ENCODE measurements around the gene GH2.
"Not testable (repeated sequence)": the region's sequence is repeated elsewhere in the genome, so short reads cannot be mapped to it uniquely, and the experiment has no call there.

Gene GH2

DNA sequence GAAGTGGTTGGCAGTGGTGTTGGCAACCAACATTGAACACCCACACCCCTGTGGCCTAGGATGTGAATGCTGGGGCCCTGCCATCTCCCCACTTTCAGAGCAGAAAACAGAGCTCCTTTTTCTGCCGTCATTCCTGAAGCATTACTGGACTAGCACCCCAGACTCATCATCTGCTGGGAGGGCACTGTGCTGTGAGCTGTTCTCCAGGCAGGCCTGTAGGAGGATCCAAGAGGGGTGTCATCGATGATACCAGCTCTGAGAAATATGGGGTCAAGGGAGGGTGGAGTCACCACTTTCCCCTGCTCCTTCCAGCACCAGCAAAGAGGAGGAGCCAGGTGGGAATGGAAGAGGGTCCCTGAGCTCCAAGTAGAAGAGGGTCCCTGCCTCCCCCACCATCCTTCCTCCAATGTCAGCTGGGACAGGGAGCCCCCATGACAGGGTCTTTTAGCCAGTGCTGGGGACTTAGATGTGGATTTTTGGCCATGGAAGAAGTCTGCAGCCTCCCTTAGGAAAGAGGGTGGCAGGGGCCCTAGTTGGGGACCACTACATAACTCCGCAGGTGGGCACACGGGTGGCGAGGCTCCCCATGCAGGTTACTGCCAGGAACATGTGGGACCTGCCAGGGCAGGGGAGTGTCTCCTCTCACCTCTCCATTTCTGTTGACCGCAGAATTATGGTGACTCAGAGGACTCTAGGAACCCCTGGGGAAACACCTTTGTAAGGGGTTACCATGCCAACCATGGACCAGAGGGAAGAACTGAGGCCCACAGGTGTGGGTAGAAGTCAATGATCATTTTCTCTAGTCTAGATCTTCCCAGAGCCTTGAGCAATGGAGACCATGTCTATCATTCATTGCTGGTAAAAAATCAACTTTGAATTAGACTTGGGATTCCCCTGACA is 17.4 kb upstream of the GH2 start:
- not testable (repeated sequence) for H3K9ac ChIP-seq (ENCODE audit: low read depth, low read length, poor library complexity); H4K91ac ChIP-seq (ENCODE audit: low read depth, low read length, poor library complexity); H3K9me3 ChIP-seq (replicated peaks in 1 of 2; ENCODE audit: control insufficient read depth in 2 of 2, insufficient read depth in 1 of 2, low read depth in 1 of 2, low read length in 2 of 2); H3K14ac ChIP-seq (ENCODE audit: low read length); H3K23ac ChIP-seq (ENCODE audit: low read depth, low read length, poor library complexity); H3K79me1 ChIP-seq (ENCODE audit: low read depth, low read length); H2BK15ac ChIP-seq (ENCODE audit: low read length); H2AK5ac ChIP-seq (ENCODE audit: low read depth, low read length); H3K27me3 ChIP-seq (ENCODE audit: control insufficient read depth in 3 of 3, insufficient read depth in 3 of 3, low read depth in 1 of 3, low read length in 3 of 3); H3K18ac ChIP-seq (ENCODE audit: low read length); H2BK120ac ChIP-seq (ENCODE audit: low read depth, low read length); H3K4ac ChIP-seq (ENCODE audit: low read length); H2BK12ac ChIP-seq (ENCODE audit: low read length); H3K36me3 ChIP-seq (replicated peaks in 1 of 2; ENCODE audit: control insufficient read depth in 2 of 2, insufficient read depth in 2 of 2, low read length in 2 of 2); H2BK5ac ChIP-seq (ENCODE audit: low read length); H4K8ac ChIP-seq (ENCODE audit: low read depth, low read length); H3K4me1 ChIP-seq (ENCODE audit: control insufficient read depth in 2 of 2, insufficient read depth in 1 of 2, low read depth in 1 of 2, low read length in 2 of 2); DNase-seq (ENCODE audit: low spot score); H3K27ac ChIP-seq (replicated peaks; ENCODE audit: low read length); H3K4me3 ChIP-seq (ENCODE audit: low read length in 2 of 2); H3K4me2 ChIP-seq (ENCODE audit: insufficient read depth, low read length, poor library complexity, severe bottlenecking); H2AFZ ChIP-seq (ENCODE audit: low read length)
- no CpG with 5 or more reads among the region's 6 CpGs for WGBS, 2 donors (ENCODE audit: extremely low coverage in 2 of 2, insufficient read length in 2 of 2, insufficient replicate concordance in 1 of 2)

DNA sequence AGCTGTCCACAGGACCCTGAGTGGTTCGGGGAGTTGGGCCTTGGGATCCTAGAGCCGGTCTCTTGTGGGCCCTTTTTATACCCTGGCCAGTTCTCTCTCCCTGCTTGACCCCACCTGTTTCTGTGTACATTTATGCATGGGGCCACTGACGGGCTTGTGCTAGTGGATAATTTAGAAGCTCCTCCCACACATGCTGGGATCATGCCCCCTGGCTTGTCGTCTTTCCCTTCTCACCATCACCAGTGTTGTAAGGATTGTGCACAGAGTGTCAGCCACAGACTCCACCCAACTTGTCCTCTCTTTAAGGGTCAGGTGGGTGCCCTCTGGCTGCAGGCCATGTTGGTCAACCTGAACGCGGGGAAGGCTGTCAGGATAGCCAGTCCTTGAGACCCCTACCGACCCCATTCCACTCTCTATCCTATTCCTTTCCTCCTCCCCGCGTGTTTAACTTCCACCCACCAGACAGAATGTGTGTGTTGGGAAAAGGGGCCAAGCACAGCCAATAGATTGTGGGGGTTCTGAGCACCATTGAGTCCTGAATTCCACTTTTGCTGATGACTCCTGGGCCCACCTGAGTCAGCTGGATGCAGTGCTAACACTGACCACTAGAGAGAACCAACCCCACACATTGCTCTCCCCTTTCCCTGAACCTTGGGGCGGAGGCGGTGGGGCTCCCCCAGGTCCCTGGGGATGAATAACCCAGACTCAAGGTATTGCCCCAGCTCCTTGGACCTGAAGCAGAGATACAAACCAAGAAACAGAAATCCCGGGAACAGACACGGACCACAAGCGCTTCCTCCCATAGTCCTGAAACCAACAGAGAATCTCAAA is 15.0 kb upstream of the GH2 start, which contains the start of gene CSH1:
CSH1 (minus strand) TSS at position 51 of the 831 bp plus-strand sequence. CDS start 63 bp downstream, outside the sequence.
- not testable (repeated sequence) for H3K27ac ChIP-seq (replicated peaks; ENCODE audit: low read length); H2BK5ac ChIP-seq (ENCODE audit: low read length); H3K23ac ChIP-seq (ENCODE audit: low read depth, low read length, poor library complexity); H3K4me2 ChIP-seq (ENCODE audit: insufficient read depth, low read length, poor library complexity, severe bottlenecking); H3K9ac ChIP-seq (ENCODE audit: low read depth, low read length, poor library complexity); H3K9me3 ChIP-seq (replicated peaks in 1 of 2; ENCODE audit: control insufficient read depth in 2 of 2, insufficient read depth in 1 of 2, low read depth in 1 of 2, low read length in 2 of 2); H3K36me3 ChIP-seq (replicated peaks in 1 of 2; ENCODE audit: control insufficient read depth in 2 of 2, insufficient read depth in 2 of 2, low read length in 2 of 2); H3K4ac ChIP-seq (ENCODE audit: low read length); DNase-seq (ENCODE audit: low spot score); H3K4me3 ChIP-seq (ENCODE audit: low read length in 2 of 2); H2BK15ac ChIP-seq (ENCODE audit: low read length); H2AK5ac ChIP-seq (ENCODE audit: low read depth, low read length); H3K79me1 ChIP-seq (ENCODE audit: low read depth, low read length); H3K14ac ChIP-seq (ENCODE audit: low read length); H3K4me1 ChIP-seq (ENCODE audit: control insufficient read depth in 2 of 2, insufficient read depth in 1 of 2, low read depth in 1 of 2, low read length in 2 of 2); H3K27me3 ChIP-seq (ENCODE audit: control insufficient read depth in 3 of 3, insufficient read depth in 3 of 3, low read depth in 1 of 3, low read length in 3 of 3); H2BK120ac ChIP-seq (ENCODE audit: low read depth, low read length); H3K18ac ChIP-seq (ENCODE audit: low read length); H4K8ac ChIP-seq (ENCODE audit: low read depth, low read length); H2BK12ac ChIP-seq (ENCODE audit: low read length); H2AFZ ChIP-seq (ENCODE audit: low read length); H4K91ac ChIP-seq (ENCODE audit: low read depth, low read length, poor library complexity)
- no CpG with 5 or more reads among the region's 14 CpGs for WGBS, 2 donors (ENCODE audit: extremely low coverage in 2 of 2, insufficient read length in 2 of 2, insufficient replicate concordance in 1 of 2)

DNA sequence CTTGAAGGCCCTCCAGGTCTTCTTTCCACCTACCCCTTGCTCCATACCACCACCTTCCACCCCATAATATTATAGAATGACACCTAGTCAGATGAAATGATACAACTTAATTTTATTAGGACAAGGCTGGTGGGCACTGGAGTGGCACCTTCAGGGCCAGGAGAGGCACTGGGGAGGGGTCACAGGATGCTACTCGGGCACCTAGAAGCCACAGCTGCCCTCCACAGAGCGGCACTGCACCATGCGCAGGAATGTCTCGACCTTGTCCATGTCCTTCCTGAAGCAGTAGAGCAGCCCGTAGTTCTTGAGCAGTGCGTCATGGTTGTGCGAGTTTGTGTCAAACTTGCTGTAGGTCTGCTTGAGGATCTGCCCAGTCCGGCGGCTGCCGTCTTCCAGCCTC is 13.1 kb upstream of the GH2 start:
- not testable (repeated sequence) for H4K91ac ChIP-seq (ENCODE audit: low read depth, low read length, poor library complexity); H3K36me3 ChIP-seq (replicated peaks in 1 of 2; ENCODE audit: control insufficient read depth in 2 of 2, insufficient read depth in 2 of 2, low read length in 2 of 2); H3K27me3 ChIP-seq (ENCODE audit: control insufficient read depth in 3 of 3, insufficient read depth in 3 of 3, low read depth in 1 of 3, low read length in 3 of 3); H2BK5ac ChIP-seq (ENCODE audit: low read length); H2BK15ac ChIP-seq (ENCODE audit: low read length); H3K9me3 ChIP-seq (replicated peaks in 1 of 2; ENCODE audit: control insufficient read depth in 2 of 2, insufficient read depth in 1 of 2, low read depth in 1 of 2, low read length in 2 of 2); H2BK120ac ChIP-seq (ENCODE audit: low read depth, low read length); H3K9ac ChIP-seq (ENCODE audit: low read depth, low read length, poor library complexity); H3K23ac ChIP-seq (ENCODE audit: low read depth, low read length, poor library complexity); H3K14ac ChIP-seq (ENCODE audit: low read length); H3K27ac ChIP-seq (replicated peaks; ENCODE audit: low read length); H3K4me2 ChIP-seq (ENCODE audit: insufficient read depth, low read length, poor library complexity, severe bottlenecking); DNase-seq (ENCODE audit: low spot score); H3K79me1 ChIP-seq (ENCODE audit: low read depth, low read length); H3K18ac ChIP-seq (ENCODE audit: low read length); H3K4me3 ChIP-seq (ENCODE audit: low read length in 2 of 2); H3K4ac ChIP-seq (ENCODE audit: low read length); H2AFZ ChIP-seq (ENCODE audit: low read length); H3K4me1 ChIP-seq (ENCODE audit: control insufficient read depth in 2 of 2, insufficient read depth in 1 of 2, low read depth in 1 of 2, low read length in 2 of 2); H2AK5ac ChIP-seq (ENCODE audit: low read depth, low read length); H4K8ac ChIP-seq (ENCODE audit: low read depth, low read length); H2BK12ac ChIP-seq (ENCODE audit: low read length)
- no CpG with 5 or more reads among the region's 10 CpGs for WGBS, 2 donors (ENCODE audit: extremely low coverage in 2 of 2, insufficient read length in 2 of 2, insufficient replicate concordance in 1 of 2)

DNA sequence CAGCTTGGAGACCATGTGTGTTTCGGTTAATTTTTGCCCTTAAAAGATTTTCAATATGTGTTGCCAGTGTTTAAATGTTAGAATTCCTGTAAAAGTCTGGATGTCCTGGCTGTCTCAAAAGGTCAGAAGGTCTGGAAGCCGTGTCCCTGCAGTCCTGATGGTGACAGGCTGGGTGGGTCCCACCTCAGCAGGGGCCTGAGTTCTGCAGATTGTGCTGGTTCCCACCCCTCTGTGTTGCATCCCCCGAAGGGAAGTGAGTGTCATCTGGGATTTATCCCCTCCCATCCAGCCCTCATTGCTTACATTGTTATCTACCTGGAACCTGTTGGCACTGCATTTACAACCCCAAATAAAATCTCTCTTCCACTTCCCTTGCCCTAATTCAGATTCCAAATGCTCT is 12.3 kb upstream of the GH2 start:
- not testable (repeated sequence) for H3K27me3 ChIP-seq (ENCODE audit: control insufficient read depth in 3 of 3, insufficient read depth in 3 of 3, low read depth in 1 of 3, low read length in 3 of 3); H3K14ac ChIP-seq (ENCODE audit: low read length); H2AFZ ChIP-seq (ENCODE audit: low read length); H2BK120ac ChIP-seq (ENCODE audit: low read depth, low read length); H3K4ac ChIP-seq (ENCODE audit: low read length); H4K91ac ChIP-seq (ENCODE audit: low read depth, low read length, poor library complexity); H3K23ac ChIP-seq (ENCODE audit: low read depth, low read length, poor library complexity); H2BK12ac ChIP-seq (ENCODE audit: low read length); H3K27ac ChIP-seq (replicated peaks; ENCODE audit: low read length); H4K8ac ChIP-seq (ENCODE audit: low read depth, low read length); H2AK5ac ChIP-seq (ENCODE audit: low read depth, low read length); H3K36me3 ChIP-seq (replicated peaks in 1 of 2; ENCODE audit: control insufficient read depth in 2 of 2, insufficient read depth in 2 of 2, low read length in 2 of 2); H3K4me1 ChIP-seq (ENCODE audit: control insufficient read depth in 2 of 2, insufficient read depth in 1 of 2, low read depth in 1 of 2, low read length in 2 of 2); H3K18ac ChIP-seq (ENCODE audit: low read length); H3K4me3 ChIP-seq (ENCODE audit: low read length in 2 of 2); H3K9me3 ChIP-seq (replicated peaks in 1 of 2; ENCODE audit: control insufficient read depth in 2 of 2, insufficient read depth in 1 of 2, low read depth in 1 of 2, low read length in 2 of 2); H2BK15ac ChIP-seq (ENCODE audit: low read length); DNase-seq (ENCODE audit: low spot score); H2BK5ac ChIP-seq (ENCODE audit: low read length); H3K4me2 ChIP-seq (ENCODE audit: insufficient read depth, low read length, poor library complexity, severe bottlenecking); H3K79me1 ChIP-seq (ENCODE audit: low read depth, low read length); H3K9ac ChIP-seq (ENCODE audit: low read depth, low read length, poor library complexity)
- no CpG with 5 or more reads among the region's 3 CpGs for WGBS, 2 donors (ENCODE audit: extremely low coverage in 2 of 2, insufficient read length in 2 of 2, insufficient replicate concordance in 1 of 2)
